Keratinocyte (primary cell): ENCODE measurements around the gene XRN2. TPM values are rescaled to one million over a fixed set of nuclear protein-coding genes. Genes with fewer than 3 reads are reported as not detected.
A peak's percentile ranks its signal among the peaks of the same experiment; 100 is the strongest.

Experiments
- DNase-seq: peaks from one replicate; pipeline ENCODE4 v3.0.0-alpha.2; 2011; ENCODE audit warnings: low read depth, missing footprints, low spot score
- FAIRE-seq: peaks from 2 replicates; lab custom pipeline; 2011; peaks lifted over from hg19 to GRCh38; lab: Jason Lieb, UNC
- H2AFZ ChIP-seq: 2 replicates; pipeline ENCODE4 v1.6.0; 2012; ENCODE audit warnings: low read length, control low read depth, inconsistent platforms; ENCODE audit not compliant: control insufficient read depth
- H3K27ac ChIP-seq: 2 replicates; pipeline ENCODE4 v1.5.1; 2011; ENCODE audit warnings: low read length; ENCODE audit not compliant: control insufficient read depth, insufficient read depth
- H3K27me3 ChIP-seq: 3 replicates; pipeline ENCODE4 v1.6.0; 2011; ENCODE audit warnings: low read length; ENCODE audit not compliant: control insufficient read depth, insufficient read depth; ENCODE audit errors: extremely low read depth
- H3K36me3 ChIP-seq, 2 experiments: 2 replicates in 1 of 2; 3 replicates in 1 of 2; pipeline ENCODE4 v1.5.1; 2011; ENCODE audit warnings: low read length in 2 of 2, mild to moderate bottlenecking in 1 of 2; ENCODE audit not compliant: control insufficient read depth in 2 of 2, insufficient read depth in 2 of 2; ENCODE audit errors: extremely low read depth in 1 of 2
- H3K4me1 ChIP-seq: 3 replicates; pipeline ENCODE4 v1.5.1; 2011; ENCODE audit warnings: low read length; ENCODE audit not compliant: control insufficient read depth, insufficient read depth; ENCODE audit errors: extremely low read depth
- H3K4me2 ChIP-seq: 3 replicates; pipeline ENCODE4 v1.6.0; 2011; ENCODE audit warnings: low read depth, low read length; ENCODE audit not compliant: control insufficient read depth, insufficient read depth; ENCODE audit errors: extremely low read depth
- H3K4me3 ChIP-seq, 3 experiments: fragments of 200-600 bp in 1 of 3; sonication (generic) in 1 of 3; 2 replicates in 2 of 3; 3 replicates in 1 of 3; pipeline ENCODE4 v1.5.1; 2011 to 2016; ENCODE audit warnings: low read length in 3 of 3, mild to moderate bottlenecking in 3 of 3, control low read depth in 2 of 3, inconsistent platforms in 1 of 3, low read depth in 1 of 3, mixed read lengths in 1 of 3, mixed run types in 1 of 3, moderate library complexity in 1 of 3; ENCODE audit not compliant: control insufficient read depth in 2 of 3, insufficient read depth in 2 of 3; ENCODE audit errors: extremely low read depth in 1 of 3
- H3K79me2 ChIP-seq: 2 replicates; pipeline ENCODE4 v1.6.0; 2012; ENCODE audit warnings: low read length; ENCODE audit not compliant: control insufficient read depth, insufficient read depth
- H3K9ac ChIP-seq: 3 replicates; pipeline ENCODE4 v1.6.0; 2011; ENCODE audit warnings: low read length; ENCODE audit not compliant: control insufficient read depth, insufficient read depth; ENCODE audit errors: extremely low read depth
- H3K9me1 ChIP-seq: 3 replicates; pipeline ENCODE4 v1.6.0; 2011; ENCODE audit warnings: low read length; ENCODE audit not compliant: control insufficient read depth, insufficient read depth; ENCODE audit errors: extremely low read depth
- H3K9me3 ChIP-seq: 2 replicates; pipeline ENCODE4 v1.5.1; 2012; ENCODE audit warnings: low read depth, low read length; ENCODE audit not compliant: control insufficient read depth
- H4K20me1 ChIP-seq: 3 replicates; pipeline ENCODE4 v1.6.0; 2011; ENCODE audit warnings: low read length; ENCODE audit not compliant: control insufficient read depth, insufficient read depth; ENCODE audit errors: extremely low read depth
- EZH2 ChIP-seq: IDR thresholded peaks from one replicate; pipeline ENCODE4 v1.6.1; 2012; ENCODE audit warnings: inconsistent platforms, mild to moderate bottlenecking, low read length, moderate library complexity
- dilution Hi-C: fragments of 300-500 bp; cut with MboI; formaldehyde crosslinking; loops from one replicate; pipeline ENCODE4 v1.7.0; 2020; ENCODE audit warnings: low sequenced_read_pairs; ENCODE audit not compliant: extremely low pct_ligation_motif_present
- polyA plus RNA-seq, 5 experiments: library from polyadenylated mRNA; depleted of rRNA in 3 of 5; stranded (reverse) in 3 of 5; stranded (forward) in 1 of 5; unstranded in 1 of 5; fragments of >200 nt; gene quantifications; 1 replicate in 1 of 5; 2 replicates in 3 of 5; 3 replicates in 1 of 5; pipeline versions ENCODE4 v1.2.1 to v1.2.3, GENCODE V29; 2011 to 2012; ENCODE audit warnings: missing spikeins in 2 of 5, low read depth in 1 of 5, low replicate concordance in 1 of 5
- TF ChIP-seq, protein P1 (sequence below), 3 experiments: IDR thresholded peaks in 1 of 3; conservative IDR thresholded peaks in 1 of 3; optimal IDR thresholded peaks in 1 of 3; 2 replicates in 2 of 3; 3 replicates in 1 of 3; pipeline versions ENCODE3 to v1.5.1; 2011; ENCODE audit warnings: low read length in 3 of 3, mild to moderate bottlenecking in 3 of 3, moderate library complexity in 2 of 3, control low read depth in 1 of 3, inconsistent platforms in 1 of 3; ENCODE audit not compliant: insufficient read depth in 2 of 3; ENCODE audit errors: extremely low read depth in 1 of 3

The XRN2 gene
- polyA plus RNA-seq, 1 donor (not counting 4 experiments of a cell fraction or from before 2014, with no cell fraction given) = 85.8 TPM

DNA sequence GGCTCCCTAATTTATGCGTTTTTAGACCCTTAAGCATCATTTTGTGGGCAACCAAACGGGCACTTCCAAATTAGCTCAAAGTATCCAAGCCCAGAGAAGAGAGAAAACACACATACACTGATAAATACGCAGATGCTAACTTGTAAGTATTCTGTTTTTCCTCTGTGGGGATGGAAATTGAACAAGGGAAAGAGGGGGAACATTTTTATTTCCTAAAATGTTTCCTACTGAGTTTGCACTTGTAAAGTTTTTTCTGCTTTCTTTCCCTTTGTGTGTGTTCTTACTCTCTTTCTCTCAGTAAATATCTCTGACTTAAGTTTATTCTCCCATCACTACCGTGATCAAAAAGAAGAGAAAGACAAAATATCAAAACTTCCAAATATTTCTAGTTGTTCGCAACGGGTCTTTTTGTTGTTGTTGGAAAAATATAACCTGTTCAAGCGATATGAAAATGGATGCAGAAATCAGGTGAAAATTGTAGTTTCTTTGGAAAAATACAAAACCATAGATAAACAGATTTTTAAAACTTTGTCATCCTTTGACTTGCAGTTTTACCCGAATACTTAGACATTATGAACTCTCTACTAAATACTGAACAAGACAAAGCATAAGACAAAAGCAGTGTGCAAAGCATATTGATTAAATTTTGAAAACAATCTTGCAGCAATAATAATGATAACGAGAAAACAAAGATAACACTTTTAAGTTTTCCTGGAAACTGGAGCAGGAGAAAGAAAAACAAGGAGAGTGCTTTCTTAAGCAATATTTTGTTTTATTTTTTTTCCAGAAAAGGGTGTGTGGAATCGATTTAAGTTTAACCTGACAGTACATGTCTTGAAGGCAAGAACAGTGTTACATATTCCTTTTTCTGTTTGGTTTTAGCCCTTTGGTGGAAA lies 95.2 kb downstream of the XRN2 start:
- H3K27me3 ChIP-seq = peaks cover 73% of the 10 kb centered on the region
- no peak overlapping the region for H3K9ac ChIP-seq
- H4K20me1 ChIP-seq = no peaks in the 10 kb centered on the region
- H3K9me3 ChIP-seq = no peaks in the 10 kb centered on the region
- dilution Hi-C loops = no loop called here
- H3K4me3 ChIP-seq = no peak overlapping the region
- H3K9me1 ChIP-seq = no peaks in the 10 kb centered on the region
- no peaks in the 10 kb centered on the region for H3K36me3 ChIP-seq
- DNase-seq = no peak
- no peak overlapping the region for H3K4me2 ChIP-seq
- TF ChIP-seq, protein P1, sequence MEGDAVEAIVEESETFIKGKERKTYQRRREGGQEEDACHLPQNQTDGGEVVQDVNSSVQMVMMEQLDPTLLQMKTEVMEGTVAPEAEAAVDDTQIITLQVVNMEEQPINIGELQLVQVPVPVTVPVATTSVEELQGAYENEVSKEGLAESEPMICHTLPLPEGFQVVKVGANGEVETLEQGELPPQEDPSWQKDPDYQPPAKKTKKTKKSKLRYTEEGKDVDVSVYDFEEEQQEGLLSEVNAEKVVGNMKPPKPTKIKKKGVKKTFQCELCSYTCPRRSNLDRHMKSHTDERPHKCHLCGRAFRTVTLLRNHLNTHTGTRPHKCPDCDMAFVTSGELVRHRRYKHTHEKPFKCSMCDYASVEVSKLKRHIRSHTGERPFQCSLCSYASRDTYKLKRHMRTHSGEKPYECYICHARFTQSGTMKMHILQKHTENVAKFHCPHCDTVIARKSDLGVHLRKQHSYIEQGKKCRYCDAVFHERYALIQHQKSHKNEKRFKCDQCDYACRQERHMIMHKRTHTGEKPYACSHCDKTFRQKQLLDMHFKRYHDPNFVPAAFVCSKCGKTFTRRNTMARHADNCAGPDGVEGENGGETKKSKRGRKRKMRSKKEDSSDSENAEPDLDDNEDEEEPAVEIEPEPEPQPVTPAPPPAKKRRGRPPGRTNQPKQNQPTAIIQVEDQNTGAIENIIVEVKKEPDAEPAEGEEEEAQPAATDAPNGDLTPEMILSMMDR (optimal IDR thresholded peaks at IDR 0.05 in 1 of 3, IDR thresholded peaks at IDR 0.05 in 1 of 3, conservative IDR thresholded peaks at IDR 0.05 in 1 of 3; ENCODE audit: extremely low read depth in 1 of 3, insufficient read depth in 2 of 3, low read length in 3 of 3) = no peak
- peak; percentile 22 for TF ChIP-seq EZH2
- no peaks in the 10 kb centered on the region for H3K4me1 ChIP-seq
- no peak overlapping the region for H3K27ac ChIP-seq
- H3K79me2 ChIP-seq = no peaks in the 10 kb centered on the region
- no peak for FAIRE-seq
- no peak overlapping the region for H2AFZ ChIP-seq

DNA sequence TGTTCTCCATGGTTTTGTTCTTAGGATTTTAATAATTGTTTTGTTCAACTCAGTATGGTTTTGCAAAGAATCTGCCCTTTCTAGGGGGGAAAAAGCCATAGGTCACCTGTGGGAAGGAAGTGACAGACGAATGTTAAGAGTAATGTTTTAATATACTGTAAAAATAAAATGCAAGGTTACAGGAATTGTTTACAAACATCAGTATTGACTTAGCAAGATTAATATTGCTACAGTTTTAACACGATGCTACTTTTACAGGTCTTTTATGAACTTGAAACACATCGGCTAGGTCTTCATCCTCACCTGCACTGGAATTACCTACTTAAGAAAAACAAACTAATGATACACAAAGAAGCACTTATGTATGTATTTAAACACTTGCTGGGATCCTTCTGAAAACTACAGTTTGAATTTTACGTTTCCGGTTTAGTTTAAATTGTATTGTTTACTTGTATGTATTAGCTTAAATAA lies 95.9 kb downstream of the XRN2 start:
- Histone ChIP-seq H3K9me3 (no peaks in the 10 kb centered on the region), H3K9me1 (no peaks in the 10 kb centered on the region), H3K9ac (no peak overlapping the region), H2AFZ (no peak overlapping the region), H4K20me1 (no peaks in the 10 kb centered on the region), H3K4me2 (no peak overlapping the region), H3K27ac (no peak overlapping the region), H3K4me3 (no peak overlapping the region), H3K36me3 (no peaks in the 10 kb centered on the region), H3K79me2 (no peaks in the 10 kb centered on the region), H3K27me3 (peaks cover 68% of the 10 kb centered on the region), H3K4me1 (no peaks in the 10 kb centered on the region)
- no peak for FAIRE-seq
- dilution Hi-C loops = no loop called here
- DNase-seq = no peak
- TF ChIP-seq EZH2 = no peak
- TF ChIP-seq, protein P1 (optimal IDR thresholded peaks at IDR 0.05 in 1 of 3, IDR thresholded peaks at IDR 0.05 in 1 of 3, conservative IDR thresholded peaks at IDR 0.05 in 1 of 3; ENCODE audit: extremely low read depth in 1 of 3, insufficient read depth in 2 of 3, low read length in 3 of 3) = no peak
